NB4 (cell line): ENCODE data around the gene TCHH.

Experiments used
- CTCF ChIP-seq: IDR thresholded peaks from one replicate; pipeline ENCODE4 v1.5.1; 2012; ENCODE audit warnings: low read depth, low read length
- POLR2A ChIP-seq: IDR thresholded peaks from 2 replicates; pipeline ENCODE4 v1.6.1; 2011; ENCODE audit warnings: mild to moderate bottlenecking; ENCODE audit not compliant: insufficient read length; ENCODE audit errors: extremely low read depth

- TF ChIP-seq CTCF = no peak
- TF ChIP-seq POLR2A = no peak
Observed at GRCh38 chr1:152118915-152119314, 3.7 kb upstream of the TCHH start.
